GM23338 (cell line): ENCODE measurements around the gene TPO. TPM values are rescaled to one million over a fixed set of nuclear protein-coding genes. Genes with fewer than 3 reads are reported as not detected.

ENCODE experiments used
- ATAC-seq: fragments of 200-7000 bp; cut with Tn5 transposase; 3 replicates; pipeline ENCODE4 v1.9.1; 2020
- DNase-seq: peaks from one replicate; pipeline ENCODE4 v3.0.0-alpha.2; 2015; ENCODE audit warnings: low spot score
- H2AFZ ChIP-seq: fragments of 200-600 bp; sonication (generic); 2 replicates; pipeline ENCODE4 v1.8.0; 2016; ENCODE audit warnings: antibody characterized with exemption, mild to moderate bottlenecking, moderate library complexity
- H3F3A ChIP-seq: fragments of 200-600 bp; sonication (generic); replicated peaks from 2 replicates; pipeline ENCODE4 v1.8.0; 2017; ENCODE audit warnings: antibody characterized with exemption, mixed run types, low read depth
- H3K27ac ChIP-seq: fragments of 200-600 bp; sonication (generic); 2 replicates; pipeline ENCODE4 v1.6.1; 2016; ENCODE audit warnings: low read depth
- H3K27me3 ChIP-seq: fragments of 200-600 bp; sonication (generic); 2 replicates; pipeline ENCODE4 v1.8.0; 2016; ENCODE audit warnings: mild to moderate bottlenecking, mixed run types, moderate library complexity; ENCODE audit not compliant: insufficient read depth
- H3K36me3 ChIP-seq: fragments of 200-600 bp; sonication (generic); 2 replicates; pipeline ENCODE4 v1.8.0; 2016; ENCODE audit warnings: mild to moderate bottlenecking; ENCODE audit not compliant: insufficient read depth
- H3K4me1 ChIP-seq: fragments of 200-600 bp; sonication (generic); 2 replicates; pipeline ENCODE4 v1.8.0; 2016; ENCODE audit warnings: mild to moderate bottlenecking, moderate library complexity; ENCODE audit not compliant: insufficient read depth
- H3K4me2 ChIP-seq: fragments of 200-600 bp; sonication (generic); 2 replicates; pipeline ENCODE4 v1.7.1; 2017; ENCODE audit warnings: mixed run types
- H3K4me3 ChIP-seq: fragments of 200-600 bp; sonication (generic); 2 replicates; pipeline ENCODE4 v1.6.1; 2016; ENCODE audit warnings: mixed run types
- H3K79me2 ChIP-seq: fragments of 200-600 bp; sonication (generic); replicated peaks from 2 replicates; pipeline ENCODE4 v1.8.0; 2017; ENCODE audit warnings: mild to moderate bottlenecking; ENCODE audit not compliant: insufficient read depth
- H3K9me2 ChIP-seq: fragments of 200-600 bp; sonication (generic); 2 replicates; pipeline ENCODE4 v1.8.0; 2017; ENCODE audit not compliant: insufficient read depth
- H4K20me1 ChIP-seq: fragments of 200-600 bp; sonication (generic); replicated peaks from 2 replicates; pipeline ENCODE4 v1.8.0; 2017; ENCODE audit warnings: mild to moderate bottlenecking; ENCODE audit not compliant: insufficient read depth
- H3K27ac Mint-ChIP-seq: 2 replicates; pipeline ENCODE4 v1.8.0; 2020; ENCODE audit warnings: inconsistent platforms, mild to moderate bottlenecking, moderate library complexity, mixed read lengths
- H3K27me3 Mint-ChIP-seq: 3 replicates; pipeline ENCODE4 v1.8.0; 2022; ENCODE audit warnings: low read depth, mild to moderate bottlenecking, moderate library complexity, mixed read lengths, inconsistent platforms; ENCODE audit not compliant: insufficient read depth, poor library complexity
- H3K36me3 Mint-ChIP-seq: 3 replicates; pipeline ENCODE4 v1.8.0; 2021; ENCODE audit warnings: low read depth, mild to moderate bottlenecking, inconsistent platforms, moderate library complexity, mixed read lengths
- H3K4me1 Mint-ChIP-seq: 3 replicates; pipeline ENCODE4 v1.8.0; 2020; ENCODE audit warnings: mild to moderate bottlenecking, inconsistent platforms, mixed read lengths
- H3K4me3 Mint-ChIP-seq: 3 replicates; pipeline ENCODE4 v1.8.0; 2021; ENCODE audit warnings: moderate library complexity, mild to moderate bottlenecking, inconsistent platforms, mixed read lengths
- H3K9me3 Mint-ChIP-seq: 3 replicates; pipeline ENCODE4 v1.8.0; 2020; ENCODE audit warnings: moderate library complexity, mild to moderate bottlenecking, inconsistent platforms, mixed read lengths
- CTCF ChIP-seq, 2 experiments: fragments of 200-600 bp in 1 of 2; sonication (generic) in 1 of 2; conservative IDR thresholded peaks; 2 replicates each; pipeline versions ENCODE4 v1.5.1 to v1.6.1; 2016 to 2017; ENCODE audit warnings: antibody characterized with exemption in 2 of 2, low read depth in 2 of 2, mild to moderate bottlenecking in 2 of 2, moderate library complexity in 1 of 2
- ETS1 ChIP-seq: IDR thresholded peaks from 2 replicates; pipeline ENCODE4 v1.6.1; 2016; ENCODE audit warnings: antibody characterized with exemption
- POLR2AphosphoS5 ChIP-seq: IDR thresholded peaks from 2 replicates; pipeline ENCODE4 v1.6.1; 2016; ENCODE audit warnings: antibody characterized with exemption, low read depth
- REST ChIP-seq: IDR thresholded peaks from one replicate; pipeline ENCODE4 v1.6.1; 2018; ENCODE audit warnings: antibody characterized with exemption; ENCODE audit not compliant: unreplicated experiment
- ZNF462 ChIP-seq: fragments of 250-450 bp; sonication (Bioruptor Pico); IDR thresholded peaks from 2 replicates; pipeline ENCODE4 v1.5.0; 2020; ENCODE audit warnings: mild to moderate bottlenecking, moderate library complexity
- polyA plus RNA-seq: library from polyadenylated mRNA; unstranded; fragments of >200 nt; fragmentation: Nextera tagmentation; extraction: Ambion mirVana; gene quantifications from 2 replicates; pipeline ENCODE4 v1.2.1, GENCODE V29; 2016
- total RNA-seq: library from RNA; depleted of rRNA; stranded (reverse); fragments of >200 nt; shearing (Covaris generic); gene quantifications from 2 replicates; pipeline ENCODE4 v1.2.3, GENCODE V29; 2014

Gene TPO
- total and polyA plus RNA-seq, 2 experiments from 2014 or later: 0.74 TPM; not detected in 1

GRCh38 chr2:1502891-1503304 is 89.6 kb downstream of the TPO start:
- peaks cover 3% of the 10 kb centered on the region for H3K27me3 Mint-ChIP-seq
- H3K9me3 Mint-ChIP-seq: no peaks in the 10 kb centered on the region
- no peak overlapping the region for H3K27ac ChIP-seq
- H3K79me2 ChIP-seq: no peaks in the 10 kb centered on the region
- no peak overlapping the region for H2AFZ ChIP-seq
- no peak overlapping the region for H3K4me3 Mint-ChIP-seq
- no peaks in the 10 kb centered on the region for H3K4me1 ChIP-seq
- no peaks in the 10 kb centered on the region; the same call in 2 of the 3 replicates for H3K36me3 Mint-ChIP-seq
- ATAC-seq (no peak), DNase-seq (no peak)
- H3K36me3 ChIP-seq: no peaks in the 10 kb centered on the region
- H3K27ac Mint-ChIP-seq: no peak overlapping the region
- no peaks in the 10 kb centered on the region for H3K9me2 ChIP-seq
- no peaks in the 10 kb centered on the region; the same call in 2 of the 3 replicates for H3K4me1 Mint-ChIP-seq
- no peaks in the 10 kb centered on the region for H4K20me1 ChIP-seq
- TF ChIP-seq REST: no peak
- no peak for TF ChIP-seq POLR2AphosphoS5
- TF ChIP-seq ZNF462 (CRISPR knock-in tag): no peak
- TF ChIP-seq ETS1: no peak
- TF ChIP-seq CTCF (conservative IDR thresholded peaks at IDR 0.05; ENCODE audit: low read depth in 2 of 2): no peak
- H3K27me3 ChIP-seq: no peaks in the 10 kb centered on the region
- no peak overlapping the region for H3K4me3 ChIP-seq
- no peaks in the 10 kb centered on the region for H3F3A ChIP-seq
- no peak overlapping the region for H3K4me2 ChIP-seq
